DND-41 (cell line): ENCODE results near the gene CBLN2.

ENCODE experiments used
- EZH2 ChIP-seq: IDR thresholded peaks from 3 replicates; pipeline ENCODE4 v1.6.1; 2012; ENCODE audit warnings: borderline replicate concordance, low read depth, mild to moderate bottlenecking, moderate library complexity, low read length, inconsistent platforms; ENCODE audit not compliant: severe bottlenecking
- TF ChIP-seq, protein P1 (sequence below): IDR thresholded peaks from 2 replicates; pipeline ENCODE4 v1.5.1; 2012; ENCODE audit warnings: borderline replicate concordance, low read length, moderate library complexity, mild to moderate bottlenecking; ENCODE audit not compliant: poor library complexity, severe bottlenecking; ENCODE audit errors: extremely low read depth

DNA sequence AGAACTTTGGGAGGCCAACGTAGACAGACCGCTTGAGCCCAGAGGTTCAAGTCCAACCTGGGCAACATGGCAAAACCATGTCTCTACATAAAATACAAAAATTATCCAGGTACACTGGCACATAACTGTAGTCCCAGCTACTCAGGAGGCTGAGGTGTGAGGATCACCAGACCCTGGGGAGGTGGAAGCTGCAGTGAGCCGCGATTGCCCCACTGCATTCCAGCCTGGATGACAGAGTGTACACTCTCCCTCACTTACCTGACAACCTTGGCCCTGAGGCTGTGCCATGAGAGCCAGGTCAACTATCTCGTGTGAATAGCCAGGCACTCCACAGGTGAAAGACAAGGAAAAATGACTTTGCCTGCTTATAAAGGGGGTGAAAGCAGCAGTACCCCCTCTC is 39.3 kb downstream of the CBLN2 start:
- no peak for TF ChIP-seq EZH2
- TF ChIP-seq, protein P1, sequence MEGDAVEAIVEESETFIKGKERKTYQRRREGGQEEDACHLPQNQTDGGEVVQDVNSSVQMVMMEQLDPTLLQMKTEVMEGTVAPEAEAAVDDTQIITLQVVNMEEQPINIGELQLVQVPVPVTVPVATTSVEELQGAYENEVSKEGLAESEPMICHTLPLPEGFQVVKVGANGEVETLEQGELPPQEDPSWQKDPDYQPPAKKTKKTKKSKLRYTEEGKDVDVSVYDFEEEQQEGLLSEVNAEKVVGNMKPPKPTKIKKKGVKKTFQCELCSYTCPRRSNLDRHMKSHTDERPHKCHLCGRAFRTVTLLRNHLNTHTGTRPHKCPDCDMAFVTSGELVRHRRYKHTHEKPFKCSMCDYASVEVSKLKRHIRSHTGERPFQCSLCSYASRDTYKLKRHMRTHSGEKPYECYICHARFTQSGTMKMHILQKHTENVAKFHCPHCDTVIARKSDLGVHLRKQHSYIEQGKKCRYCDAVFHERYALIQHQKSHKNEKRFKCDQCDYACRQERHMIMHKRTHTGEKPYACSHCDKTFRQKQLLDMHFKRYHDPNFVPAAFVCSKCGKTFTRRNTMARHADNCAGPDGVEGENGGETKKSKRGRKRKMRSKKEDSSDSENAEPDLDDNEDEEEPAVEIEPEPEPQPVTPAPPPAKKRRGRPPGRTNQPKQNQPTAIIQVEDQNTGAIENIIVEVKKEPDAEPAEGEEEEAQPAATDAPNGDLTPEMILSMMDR = no peak
